ENCODE measurements around the gene BAHCC1.
A peak's percentile ranks its signal among the peaks of the same experiment; 100 is the strongest.

Gene BAHCC1

DNA sequence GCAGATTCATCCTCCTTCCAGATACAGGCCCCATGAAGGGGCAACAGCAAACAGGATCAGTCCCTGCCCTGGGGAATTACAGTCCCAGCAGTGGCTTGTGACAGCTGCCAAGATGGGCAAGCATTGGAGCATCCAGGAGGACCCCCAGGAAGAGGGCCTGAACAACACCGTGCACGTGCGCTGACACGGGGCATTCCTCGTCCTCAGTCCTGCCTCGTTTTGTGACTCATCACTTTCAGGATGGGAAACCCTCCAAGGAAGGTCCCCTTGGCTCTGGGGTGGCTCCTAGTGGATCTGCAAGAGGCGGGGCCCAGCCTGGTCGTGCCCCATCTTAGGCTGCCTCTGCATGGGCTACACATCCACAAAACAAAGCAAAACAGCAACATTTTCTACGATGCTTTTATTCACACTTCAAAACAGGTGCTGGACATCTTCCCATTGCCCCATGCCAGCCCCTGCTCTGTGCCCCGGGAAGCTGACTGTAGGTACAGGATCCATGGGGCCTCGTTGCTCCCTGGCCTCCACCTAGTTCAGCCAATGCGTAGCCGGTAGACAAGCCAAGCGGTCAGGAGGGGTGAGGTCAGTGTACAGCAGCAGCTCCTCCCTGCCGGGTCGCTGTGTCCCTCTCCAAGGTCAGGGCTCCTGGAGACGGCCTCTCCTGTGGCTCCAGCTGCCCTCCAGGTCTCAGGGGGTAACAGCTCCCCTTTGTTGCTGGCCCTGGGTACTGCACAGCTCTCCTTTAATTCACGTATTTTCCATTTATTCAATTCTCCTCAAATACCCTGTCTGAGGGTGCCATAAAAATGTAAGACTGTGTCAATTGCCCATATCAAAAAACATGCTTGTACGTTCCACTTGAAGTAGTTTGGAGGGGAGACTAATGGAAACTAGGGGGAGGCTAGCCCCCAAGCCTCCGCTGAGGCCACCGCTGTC lies 85.1 kb downstream of the BAHCC1 start:
- no peak for DNase-seq (ENCODE audit: low read depth in 2 of 2)

DNA sequence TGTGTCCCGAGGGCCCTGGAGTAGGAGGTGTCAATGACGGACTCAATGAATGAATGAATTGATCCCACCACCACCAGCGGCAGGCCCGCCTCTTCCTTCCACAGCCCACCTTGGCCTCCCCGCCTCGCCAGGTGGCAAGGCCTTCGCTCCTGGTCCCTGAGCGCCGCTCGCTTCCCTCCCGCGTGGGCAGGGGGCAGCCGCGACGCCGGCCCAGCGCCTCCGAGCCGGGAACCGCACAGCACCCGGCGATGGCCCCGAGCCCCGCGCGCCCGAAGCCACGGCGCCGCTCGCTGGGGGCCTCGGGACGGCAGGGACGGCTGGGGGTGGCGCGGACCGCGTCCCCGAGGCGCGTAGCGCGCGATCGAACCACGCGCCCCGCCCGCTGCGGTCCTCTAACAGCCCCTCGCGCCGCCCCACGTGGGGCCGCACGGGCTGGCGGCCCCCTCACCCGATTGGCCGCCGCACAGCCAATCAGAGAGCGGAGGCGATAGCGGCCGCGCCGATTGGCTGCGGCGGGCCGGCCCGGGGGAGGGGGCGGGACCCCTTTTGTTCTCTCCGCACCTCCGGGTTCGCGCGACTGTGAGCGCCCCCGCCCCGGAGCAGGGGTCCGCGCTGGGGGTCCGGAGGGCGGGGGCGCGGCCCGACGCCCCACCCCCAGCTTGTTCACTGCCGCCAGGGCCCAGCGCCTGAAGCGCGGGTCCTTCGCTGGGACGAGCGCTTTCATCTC lies 86.0 kb downstream of the BAHCC1 start:
- peak; percentile 22 to 36 for DNase-seq (ENCODE audit: low read depth in 2 of 2)

DNA sequence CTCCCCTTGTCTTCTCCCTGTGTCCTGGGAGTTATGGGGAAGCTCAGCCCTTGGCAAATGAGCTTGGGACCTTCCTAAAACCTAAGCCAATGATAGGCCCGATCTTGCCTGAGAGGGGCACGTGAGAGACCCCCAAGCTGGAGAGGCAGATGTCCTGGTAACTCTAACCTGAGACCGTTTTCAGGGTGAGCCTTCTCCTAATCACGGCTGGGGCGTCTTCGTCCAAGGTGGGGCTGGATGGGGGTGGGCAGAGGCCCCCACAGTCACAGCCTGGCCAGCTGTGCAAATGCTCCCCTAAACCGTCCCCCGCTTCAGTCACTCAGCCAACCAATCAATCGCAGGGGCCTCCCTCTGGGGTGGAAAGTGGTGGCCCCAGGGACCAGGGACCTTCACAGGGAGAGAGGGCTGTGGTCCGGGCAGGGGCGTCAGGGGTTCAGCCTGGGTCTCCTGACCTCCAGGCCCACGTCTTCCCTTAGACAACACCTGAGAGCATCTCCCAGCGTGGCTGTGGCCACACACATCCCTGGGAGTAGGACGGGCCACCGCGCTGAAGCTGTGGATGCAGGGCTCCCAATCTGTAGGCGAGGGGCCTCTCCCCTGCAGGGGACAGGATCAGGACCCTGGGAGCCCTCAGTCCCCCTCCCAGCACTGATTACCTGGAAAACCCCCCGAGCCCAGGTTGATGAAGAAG lies 86.7 kb downstream of the BAHCC1 start:
- DNase-seq (ENCODE audit: low read depth in 2 of 2), result no peak

GRCh38 chr17:81482673-81483072 lies 87.4 kb downstream of the BAHCC1 start:
- no peak for DNase-seq (ENCODE audit: low read depth in 2 of 2)

DNA sequence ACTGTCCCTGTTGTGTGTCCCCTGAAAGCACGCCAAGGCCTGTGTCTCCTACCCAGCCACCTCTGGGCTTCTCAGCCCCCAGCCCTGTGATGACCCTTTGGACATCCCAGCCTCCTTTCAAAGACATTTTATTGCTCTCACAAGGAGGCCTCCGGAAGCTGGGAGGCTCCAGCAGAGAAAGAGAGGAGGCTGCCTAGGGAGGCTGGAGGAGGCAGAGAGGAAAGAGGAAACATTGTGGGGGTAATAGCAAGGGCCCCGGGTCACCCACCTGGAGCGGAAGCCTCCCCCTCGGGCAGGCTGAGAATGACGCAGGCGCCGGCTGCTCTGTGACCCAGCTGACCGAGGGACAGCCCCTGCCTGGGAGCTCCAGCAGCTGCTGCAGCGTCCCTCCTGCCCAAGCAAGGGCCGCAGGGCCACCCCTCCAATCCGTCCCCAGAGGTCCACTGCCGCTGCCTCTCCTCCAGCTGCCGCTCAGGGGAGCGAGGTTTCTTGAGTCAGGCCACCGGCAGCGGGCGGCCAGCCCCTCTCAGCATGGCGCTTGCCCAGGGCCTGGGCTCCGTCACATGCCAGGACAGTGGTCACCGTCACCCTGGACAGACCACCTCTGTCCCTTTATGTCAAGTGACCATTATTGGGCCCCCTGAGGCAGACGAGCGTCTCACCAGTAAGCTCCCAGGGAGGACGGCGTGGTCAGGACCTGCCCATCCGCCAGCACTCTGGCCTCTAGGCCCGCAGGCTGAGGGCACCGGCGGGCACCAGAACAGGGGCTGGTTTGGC lies 88.0 kb downstream of the BAHCC1 start:
- no peak for DNase-seq (ENCODE audit: low read depth in 2 of 2)

DNA sequence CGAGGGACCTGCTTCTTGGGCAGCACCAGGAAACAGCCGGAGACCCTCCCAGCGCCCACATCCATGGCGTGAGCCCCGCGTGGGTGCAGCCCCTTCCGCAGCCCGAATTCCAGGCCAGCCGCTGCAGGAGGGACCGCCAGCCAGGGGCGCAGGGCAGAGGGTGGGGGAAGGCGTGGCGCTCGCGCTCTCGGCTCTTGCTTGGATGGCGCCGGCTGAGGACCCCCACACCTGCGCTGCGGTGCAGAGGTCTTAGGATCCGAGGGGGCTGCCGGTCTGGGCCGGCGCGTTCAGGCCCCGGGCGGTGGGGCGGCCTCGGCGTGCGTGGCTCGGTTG lies 88.6 kb downstream of the BAHCC1 start:
- DNase-seq (ENCODE audit: low read depth in 2 of 2), result no peak

- DNase-seq (ENCODE audit: low read depth in 2 of 2), result peak; percentile 71 to 78
Measured at GRCh38 chr17:81484195-81484979, 89.1 kb downstream of the BAHCC1 start.

GRCh38 chr17:81486199-81486810 lies 91.0 kb downstream of the BAHCC1 start:
- DNase-seq (ENCODE audit: low read depth in 2 of 2), result no peak

GRCh38 chr17:81487089-81487486 lies 91.8 kb downstream of the BAHCC1 start:
- no peak for DNase-seq (ENCODE audit: low read depth in 2 of 2)

DNA sequence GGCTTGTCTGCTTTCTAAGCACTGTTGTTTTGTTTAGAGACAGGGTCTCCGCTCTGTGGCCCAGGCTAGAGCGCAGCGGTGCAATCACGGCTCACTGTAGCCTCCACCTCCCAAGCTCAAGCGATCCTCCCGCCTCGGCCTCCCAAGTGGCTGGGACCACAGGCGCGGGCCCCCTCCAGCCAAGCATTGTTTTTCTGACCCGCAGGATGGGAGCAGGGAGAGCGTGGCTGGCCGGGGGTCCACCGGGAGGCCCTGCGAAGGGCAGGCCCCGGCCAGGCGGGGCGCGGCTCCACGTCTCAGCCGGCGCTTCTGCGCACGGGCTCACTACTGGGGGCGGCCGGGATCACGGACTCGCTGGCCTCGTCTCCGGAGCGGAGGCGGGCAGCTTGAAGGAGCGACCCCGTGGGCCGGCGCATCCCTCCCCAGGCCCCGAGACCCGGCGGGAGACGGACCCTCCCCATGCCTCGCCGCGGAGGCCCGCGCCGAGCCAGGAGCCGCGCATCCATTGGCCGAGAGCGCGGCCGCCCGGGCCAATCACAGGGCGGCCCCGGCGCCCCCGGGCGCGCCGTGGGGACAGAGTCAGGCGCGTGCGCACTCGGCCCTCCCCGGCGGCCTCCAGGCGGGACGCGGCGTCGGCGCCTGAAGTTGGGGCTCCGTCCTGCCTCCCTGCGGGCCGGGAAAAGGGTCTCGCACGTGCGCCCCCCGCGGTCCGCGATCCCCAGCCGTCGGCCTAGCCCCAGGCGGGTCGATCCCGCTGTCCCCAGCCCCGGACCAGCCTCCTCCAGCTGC lies 92.4 kb downstream of the BAHCC1 start:
- DNase-seq (ENCODE audit: low read depth in 2 of 2), result peak in 1 of 2 donors; percentile 71

DNA sequence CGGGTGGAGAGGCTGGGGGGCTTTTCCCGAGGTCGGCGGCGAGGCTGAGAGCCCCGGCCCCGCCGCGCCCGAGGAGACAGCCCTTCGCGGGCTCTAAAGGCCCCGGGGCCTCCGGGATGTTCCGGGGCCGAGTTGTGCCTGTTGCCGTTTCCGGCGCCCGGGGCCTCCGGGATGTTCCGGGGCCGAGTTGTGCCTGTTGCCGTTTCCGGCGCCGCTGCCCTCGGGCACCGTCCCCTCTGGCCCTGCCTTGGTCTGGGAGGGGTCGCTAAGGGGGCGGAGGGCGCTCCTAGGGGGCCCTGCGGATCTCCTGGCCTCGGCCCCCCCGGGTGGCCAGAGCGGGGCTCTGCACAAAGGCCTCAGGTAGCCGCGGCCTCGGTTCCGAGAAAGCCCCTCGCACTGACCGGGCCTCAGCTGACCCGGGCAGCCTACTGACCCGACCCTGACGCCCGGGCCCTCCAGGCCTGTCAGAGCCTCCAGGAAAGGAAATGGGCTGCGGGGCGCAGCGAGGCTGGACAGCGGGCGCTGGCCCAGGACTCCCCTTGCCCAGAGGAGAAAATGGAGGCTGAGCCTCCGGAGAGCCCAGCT lies 93.1 kb downstream of the BAHCC1 start:
- no peak for DNase-seq (ENCODE audit: low read depth in 2 of 2)

DNA sequence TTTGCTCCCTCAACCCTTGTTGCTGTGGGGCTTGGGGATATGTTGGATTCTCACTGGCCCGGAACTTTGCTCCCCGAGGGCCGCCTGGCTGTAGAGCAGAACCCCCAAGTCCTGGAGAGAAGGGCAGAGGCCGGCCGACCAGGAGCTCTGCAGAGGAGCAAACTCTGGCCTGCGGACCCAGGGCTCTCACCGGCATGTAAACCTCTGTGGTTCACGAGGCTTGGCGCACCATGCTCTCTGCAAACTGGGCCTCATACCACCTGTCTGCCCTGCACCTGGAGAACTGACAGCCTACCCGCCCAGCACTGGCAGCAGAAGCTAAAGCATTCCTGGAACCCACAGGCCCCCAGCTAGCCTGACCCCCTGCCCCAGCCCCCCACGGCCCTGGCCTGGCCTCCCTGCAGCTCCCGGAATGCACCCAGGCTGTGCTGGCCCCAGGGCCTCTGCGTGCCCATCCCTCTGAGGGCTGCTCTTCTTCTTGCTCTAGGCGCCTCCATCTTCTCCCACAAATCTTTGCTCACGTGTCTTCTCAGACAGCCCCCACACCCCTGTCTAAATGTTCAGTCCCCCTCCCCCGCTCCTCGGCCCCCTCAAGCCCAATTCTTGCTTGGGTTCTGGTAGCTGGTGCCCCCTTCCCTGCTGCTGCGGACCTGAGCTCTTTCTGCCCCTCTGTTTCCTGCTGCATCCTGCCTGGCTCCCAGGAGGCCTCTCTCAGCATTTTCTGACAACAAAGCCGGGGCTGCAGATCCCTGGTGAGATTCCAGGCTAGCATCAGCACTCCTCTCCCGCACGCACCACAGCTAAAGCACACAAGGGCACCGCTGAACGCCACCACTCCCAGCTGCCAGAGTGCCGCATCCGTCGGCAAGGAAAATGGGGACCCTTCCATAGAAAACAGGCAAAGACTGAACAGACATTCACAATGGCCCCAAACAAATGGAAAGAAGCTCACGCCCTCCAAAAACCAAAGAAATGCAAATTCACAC lies 94.0 kb downstream of the BAHCC1 start:
- DNase-seq (ENCODE audit: low read depth in 2 of 2), result no peak

GRCh38 chr17:81489998-81490992 lies 95.0 kb downstream of the BAHCC1 start:
- no peak for DNase-seq (ENCODE audit: low read depth in 2 of 2)

GRCh38 chr17:81491181-81491581 lies 95.9 kb downstream of the BAHCC1 start:
- no peak for DNase-seq (ENCODE audit: low read depth in 2 of 2)

DNA sequence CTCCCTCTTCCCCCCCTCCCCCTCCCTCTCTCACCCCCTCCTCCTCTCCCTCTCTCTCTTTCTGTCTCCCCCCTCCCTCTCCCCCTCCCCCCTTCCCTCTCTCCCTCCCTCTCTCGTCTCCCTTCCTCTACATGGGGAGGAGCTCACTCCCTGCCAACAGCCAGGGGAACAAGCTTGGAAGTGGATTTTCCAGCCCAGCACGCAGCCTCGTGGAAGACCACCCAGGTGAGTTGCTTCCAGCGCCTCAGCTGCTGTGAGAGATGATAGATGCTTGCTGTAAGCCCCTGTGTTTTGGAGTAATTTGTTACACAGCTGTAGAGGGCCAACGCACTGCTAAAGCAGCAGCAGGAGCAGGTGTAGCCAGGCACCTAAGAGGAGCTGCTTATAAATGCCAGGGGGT lies 96.5 kb downstream of the BAHCC1 start:
- DNase-seq (ENCODE audit: low read depth in 2 of 2), result no peak

DNA sequence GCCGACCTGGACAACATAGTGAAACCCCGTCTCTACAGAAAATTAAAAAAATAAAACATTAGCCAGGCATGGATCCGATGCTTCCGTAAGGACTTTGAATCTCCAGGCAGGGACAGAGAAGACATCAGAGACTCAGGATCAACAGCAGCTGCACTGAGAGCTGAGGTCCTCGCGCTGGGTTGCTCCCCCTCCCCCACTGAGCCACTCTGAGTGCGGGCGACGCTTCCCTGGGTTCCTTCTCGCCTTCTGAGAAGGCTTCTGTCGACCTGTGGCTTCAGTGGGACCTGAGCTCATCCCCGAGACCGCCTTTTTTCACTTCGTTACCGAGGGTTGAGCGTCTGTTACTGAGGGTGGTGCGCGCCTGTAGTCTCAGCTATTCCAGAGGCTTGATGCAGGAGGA lies 96.9 kb downstream of the BAHCC1 start:
- no peak for DNase-seq (ENCODE audit: low read depth in 2 of 2)

- no peak for DNase-seq (ENCODE audit: low read depth in 2 of 2)
Measured at GRCh38 chr17:81492706-81493105, 97.4 kb downstream of the BAHCC1 start.
